Lower leg skin (tissue), 3 donors: ENCODE results near the gene ARMS2.

Experiments
- POLR2A ChIP-seq, 2 donors: fragments of 450-650 bp; IDR thresholded peaks; one replicate each; pipeline ENCODE4 v1.6.1; 2016 to 2017; ENCODE audit warnings: antibody characterized with exemption in 2 of 2, mild to moderate bottlenecking in 1 of 2, moderate library complexity in 1 of 2
- TF ChIP-seq, protein P1 (sequence below), 3 donors: fragments of 450-650 bp; IDR thresholded peaks; one replicate each; pipeline ENCODE4 v1.5.1; 2016; ENCODE audit warnings: antibody characterized with exemption in 3 of 3, mild to moderate bottlenecking in 3 of 3, moderate library complexity in 2 of 3

DNA sequence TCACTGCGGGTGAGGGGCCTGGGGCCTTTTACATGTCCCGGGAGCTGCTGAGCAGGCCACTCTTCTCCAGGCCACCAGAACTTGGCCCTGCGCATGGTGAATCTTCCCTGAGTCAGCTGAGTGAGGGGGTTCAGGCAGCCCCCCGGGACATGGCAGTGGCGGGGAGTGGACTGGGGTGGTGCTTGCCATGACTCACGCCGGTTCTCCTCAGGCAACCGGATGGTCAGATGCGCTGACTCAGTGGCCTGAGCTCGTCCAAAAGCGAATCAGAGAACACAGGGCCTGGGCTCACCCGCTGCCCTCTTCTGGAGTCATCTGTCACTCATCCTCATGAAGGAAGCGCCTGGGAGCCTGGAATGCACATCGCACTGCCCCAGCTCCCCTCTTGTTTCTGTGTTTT, 40.4 kb downstream of the ARMS2 start:
- TF ChIP-seq, protein P1, sequence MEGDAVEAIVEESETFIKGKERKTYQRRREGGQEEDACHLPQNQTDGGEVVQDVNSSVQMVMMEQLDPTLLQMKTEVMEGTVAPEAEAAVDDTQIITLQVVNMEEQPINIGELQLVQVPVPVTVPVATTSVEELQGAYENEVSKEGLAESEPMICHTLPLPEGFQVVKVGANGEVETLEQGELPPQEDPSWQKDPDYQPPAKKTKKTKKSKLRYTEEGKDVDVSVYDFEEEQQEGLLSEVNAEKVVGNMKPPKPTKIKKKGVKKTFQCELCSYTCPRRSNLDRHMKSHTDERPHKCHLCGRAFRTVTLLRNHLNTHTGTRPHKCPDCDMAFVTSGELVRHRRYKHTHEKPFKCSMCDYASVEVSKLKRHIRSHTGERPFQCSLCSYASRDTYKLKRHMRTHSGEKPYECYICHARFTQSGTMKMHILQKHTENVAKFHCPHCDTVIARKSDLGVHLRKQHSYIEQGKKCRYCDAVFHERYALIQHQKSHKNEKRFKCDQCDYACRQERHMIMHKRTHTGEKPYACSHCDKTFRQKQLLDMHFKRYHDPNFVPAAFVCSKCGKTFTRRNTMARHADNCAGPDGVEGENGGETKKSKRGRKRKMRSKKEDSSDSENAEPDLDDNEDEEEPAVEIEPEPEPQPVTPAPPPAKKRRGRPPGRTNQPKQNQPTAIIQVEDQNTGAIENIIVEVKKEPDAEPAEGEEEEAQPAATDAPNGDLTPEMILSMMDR (IDR thresholded peaks at IDR 0.05), result no peak
- TF ChIP-seq POLR2A (IDR thresholded peaks at IDR 0.05), result no peak
